SK-N-SH (cell line): Measurements from ENCODE around the gene TXNDC17.

Source experiments
- CTCF ChIP-seq: fragments of 200-600 bp; sonication (generic); IDR thresholded peaks from 2 replicates; pipeline ENCODE4 v1.6.1; 2017; ENCODE audit warnings: antibody characterized with exemption, mild to moderate bottlenecking, moderate library complexity
- EZH2phosphoT487 ChIP-seq: fragments of 200-600 bp; sonication (generic); IDR thresholded peaks from 2 replicates; pipeline ENCODE4 v1.6.1; 2017; ENCODE audit warnings: low read depth, mixed run types, mild to moderate bottlenecking, antibody characterized with exemption, moderate library complexity, borderline replicate concordance
- JUND ChIP-seq: IDR thresholded peaks from 2 replicates; pipeline ENCODE4 v1.4.0; 2012
- POLR2AphosphoS5 ChIP-seq: IDR thresholded peaks from 2 replicates; pipeline ENCODE4 v1.6.1; 2012; ENCODE audit warnings: low read depth, low read length
- RAD21 ChIP-seq: IDR thresholded peaks from 2 replicates; pipeline ENCODE4 v1.6.1; 2012; ENCODE audit warnings: mild to moderate bottlenecking, low read length
- RCOR1 ChIP-seq: fragments of 150-350 bp; IDR thresholded peaks from 2 replicates; pipeline ENCODE4 v1.6.1; 2017; ENCODE audit warnings: antibody characterized with exemption, low read length
- SIN3A ChIP-seq: IDR thresholded peaks from 2 replicates; pipeline ENCODE4 v1.6.1; 2012; ENCODE audit warnings: low read depth, mild to moderate bottlenecking, low read length, moderate library complexity, borderline replicate concordance
- SMC3 ChIP-seq: IDR thresholded peaks from 2 replicates; pipeline ENCODE4 v1.6.1; 2012; ENCODE audit warnings: low read depth, low read length, improper control_type of control experiment
- TAF1 ChIP-seq: IDR thresholded peaks from 2 replicates; pipeline ENCODE4 v1.6.1; 2012; ENCODE audit warnings: low read depth, mild to moderate bottlenecking, low read length, moderate library complexity, borderline replicate concordance
- TEAD4 ChIP-seq: IDR thresholded peaks from 2 replicates; pipeline ENCODE4 v1.4.0; 2012; ENCODE audit warnings: mild to moderate bottlenecking, borderline replicate concordance; ENCODE audit not compliant: insufficient read depth
- TF ChIP-seq, protein P1 (sequence below): IDR thresholded peaks from 2 replicates; pipeline ENCODE4 v1.6.1; 2012; ENCODE audit warnings: mild to moderate bottlenecking, low read depth, low read length, moderate library complexity
- TF ChIP-seq, protein P2 (sequence below): IDR thresholded peaks from 2 replicates; pipeline ENCODE4 v1.4.0; 2012; ENCODE audit warnings: low read depth

GRCh38 chr17:6608321-6608720, 32.5 kb upstream of the TXNDC17 start:
- TF ChIP-seq RAD21 (no peak), CTCF (no peak), TAF1 (no peak), EZH2phosphoT487 (no peak), JUND (peak; percentile 62), SIN3A (no peak), TEAD4 (no peak), RCOR1 (no peak), POLR2AphosphoS5 (no peak), SMC3 (no peak)
- TF ChIP-seq, protein P1, sequence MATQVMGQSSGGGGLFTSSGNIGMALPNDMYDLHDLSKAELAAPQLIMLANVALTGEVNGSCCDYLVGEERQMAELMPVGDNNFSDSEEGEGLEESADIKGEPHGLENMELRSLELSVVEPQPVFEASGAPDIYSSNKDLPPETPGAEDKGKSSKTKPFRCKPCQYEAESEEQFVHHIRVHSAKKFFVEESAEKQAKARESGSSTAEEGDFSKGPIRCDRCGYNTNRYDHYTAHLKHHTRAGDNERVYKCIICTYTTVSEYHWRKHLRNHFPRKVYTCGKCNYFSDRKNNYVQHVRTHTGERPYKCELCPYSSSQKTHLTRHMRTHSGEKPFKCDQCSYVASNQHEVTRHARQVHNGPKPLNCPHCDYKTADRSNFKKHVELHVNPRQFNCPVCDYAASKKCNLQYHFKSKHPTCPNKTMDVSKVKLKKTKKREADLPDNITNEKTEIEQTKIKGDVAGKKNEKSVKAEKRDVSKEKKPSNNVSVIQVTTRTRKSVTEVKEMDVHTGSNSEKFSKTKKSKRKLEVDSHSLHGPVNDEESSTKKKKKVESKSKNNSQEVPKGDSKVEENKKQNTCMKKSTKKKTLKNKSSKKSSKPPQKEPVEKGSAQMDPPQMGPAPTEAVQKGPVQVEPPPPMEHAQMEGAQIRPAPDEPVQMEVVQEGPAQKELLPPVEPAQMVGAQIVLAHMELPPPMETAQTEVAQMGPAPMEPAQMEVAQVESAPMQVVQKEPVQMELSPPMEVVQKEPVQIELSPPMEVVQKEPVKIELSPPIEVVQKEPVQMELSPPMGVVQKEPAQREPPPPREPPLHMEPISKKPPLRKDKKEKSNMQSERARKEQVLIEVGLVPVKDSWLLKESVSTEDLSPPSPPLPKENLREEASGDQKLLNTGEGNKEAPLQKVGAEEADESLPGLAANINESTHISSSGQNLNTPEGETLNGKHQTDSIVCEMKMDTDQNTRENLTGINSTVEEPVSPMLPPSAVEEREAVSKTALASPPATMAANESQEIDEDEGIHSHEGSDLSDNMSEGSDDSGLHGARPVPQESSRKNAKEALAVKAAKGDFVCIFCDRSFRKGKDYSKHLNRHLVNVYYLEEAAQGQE = no peak
- TF ChIP-seq, protein P2, sequence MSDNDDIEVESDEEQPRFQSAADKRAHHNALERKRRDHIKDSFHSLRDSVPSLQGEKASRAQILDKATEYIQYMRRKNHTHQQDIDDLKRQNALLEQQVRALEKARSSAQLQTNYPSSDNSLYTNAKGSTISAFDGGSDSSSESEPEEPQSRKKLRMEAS = no peak
